Fibroblast of gingiva (primary cell): ENCODE data around the gene GPR25.
"Not testable (repeated sequence)": the region's sequence is repeated elsewhere in the genome, so short reads cannot be mapped to it uniquely, and the experiment has no call there.

ENCODE experiments used
- DNase-seq: peaks from one replicate; pipeline ENCODE4 v3.0.0-alpha.2; 2011; ENCODE audit warnings: low read depth

GPR25 gene

DNA sequence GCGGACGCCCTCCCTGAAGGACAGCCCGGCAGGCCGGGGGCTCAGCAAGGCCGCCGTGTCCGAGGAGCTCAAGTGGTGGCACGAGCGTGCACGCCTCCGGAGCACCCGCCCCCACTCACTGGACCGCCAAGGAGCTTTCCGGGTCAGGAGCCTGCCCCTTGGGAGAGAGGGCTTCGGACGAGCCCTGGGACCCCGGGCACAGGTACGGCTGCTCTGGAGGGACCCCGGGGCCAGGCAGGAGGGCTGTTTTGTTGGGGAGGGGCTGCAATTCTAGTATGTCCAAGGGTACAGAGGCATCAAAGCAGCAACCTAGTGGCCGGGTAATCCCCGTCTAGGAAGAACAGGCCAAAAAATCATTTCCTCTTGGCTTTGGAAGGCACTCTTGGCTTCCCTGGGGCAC lies 39.2 kb downstream of the GPR25 start:
- not testable (repeated sequence) for DNase-seq

GRCh38 chr1:200912737-200913407 lies 40.1 kb downstream of the GPR25 start:
- no peak for DNase-seq

DNA sequence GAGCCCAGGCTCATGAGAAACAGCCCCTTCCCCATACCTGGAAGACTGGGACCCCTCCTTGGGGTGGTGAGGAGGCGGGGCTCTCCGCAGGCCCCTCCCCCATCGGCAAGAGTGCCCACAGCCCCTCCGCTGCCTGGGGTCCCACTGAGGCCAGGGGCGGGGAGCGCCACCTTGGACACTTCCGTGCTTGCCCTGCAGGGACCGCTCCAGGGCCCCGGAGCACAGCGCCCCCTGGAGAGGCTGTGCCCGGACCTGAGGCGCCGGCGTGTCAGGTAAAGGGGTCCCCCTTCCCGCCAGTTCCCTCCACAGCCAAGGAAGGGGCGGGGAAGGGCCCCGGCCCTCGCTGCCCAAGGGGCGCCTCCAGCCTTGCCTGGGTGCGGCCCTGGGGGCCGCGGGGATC lies 43.4 kb downstream of the GPR25 start:
- DNase-seq, result no peak

DNA sequence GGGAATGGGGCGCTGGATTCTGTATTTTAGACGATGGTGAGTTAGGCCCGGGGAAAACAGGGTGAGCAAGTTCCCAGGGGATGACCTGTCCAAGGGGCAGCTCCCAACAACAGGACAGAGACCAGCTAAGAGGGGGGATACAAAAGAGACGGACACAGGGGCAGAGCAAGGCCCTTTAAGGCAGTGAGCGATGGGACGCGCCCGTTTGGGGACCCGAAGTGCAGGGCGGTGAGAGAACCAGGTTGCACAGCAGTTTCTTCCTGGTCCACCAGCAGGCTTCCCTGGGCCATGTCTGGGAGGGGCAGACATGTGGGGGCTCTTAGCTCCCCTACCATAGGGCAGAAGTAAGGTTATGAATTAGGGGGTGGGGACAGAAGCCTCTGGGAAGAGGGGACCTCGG lies 43.9 kb downstream of the GPR25 start:
- DNase-seq, result no peak

GRCh38 chr1:200917291-200917817 lies 44.6 kb downstream of the GPR25 start:
- no peak for DNase-seq

GRCh38 chr1:200918006-200918405 lies 45.2 kb downstream of the GPR25 start:
- DNase-seq, result no peak

DNA sequence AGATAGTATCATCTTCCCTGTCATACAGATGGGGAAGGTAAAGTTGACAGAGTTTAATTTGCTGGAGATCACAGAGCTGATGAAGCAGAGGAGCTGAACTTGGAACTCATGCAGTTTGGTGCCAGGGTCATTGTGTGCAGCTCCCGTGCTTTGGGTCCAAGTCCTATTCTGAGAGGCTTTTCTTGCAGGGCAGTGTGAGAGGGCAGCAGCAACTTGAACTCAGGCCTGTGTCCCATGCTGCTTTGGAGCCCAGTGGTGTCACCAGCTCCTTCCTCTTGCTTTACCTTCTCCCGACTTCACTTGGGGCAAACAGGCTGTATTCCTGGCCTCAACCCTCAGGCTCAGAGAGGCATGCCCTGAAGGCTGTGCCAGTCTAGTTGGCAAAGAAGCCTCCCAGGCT lies 46.6 kb downstream of the GPR25 start:
- DNase-seq, result no peak

DNA sequence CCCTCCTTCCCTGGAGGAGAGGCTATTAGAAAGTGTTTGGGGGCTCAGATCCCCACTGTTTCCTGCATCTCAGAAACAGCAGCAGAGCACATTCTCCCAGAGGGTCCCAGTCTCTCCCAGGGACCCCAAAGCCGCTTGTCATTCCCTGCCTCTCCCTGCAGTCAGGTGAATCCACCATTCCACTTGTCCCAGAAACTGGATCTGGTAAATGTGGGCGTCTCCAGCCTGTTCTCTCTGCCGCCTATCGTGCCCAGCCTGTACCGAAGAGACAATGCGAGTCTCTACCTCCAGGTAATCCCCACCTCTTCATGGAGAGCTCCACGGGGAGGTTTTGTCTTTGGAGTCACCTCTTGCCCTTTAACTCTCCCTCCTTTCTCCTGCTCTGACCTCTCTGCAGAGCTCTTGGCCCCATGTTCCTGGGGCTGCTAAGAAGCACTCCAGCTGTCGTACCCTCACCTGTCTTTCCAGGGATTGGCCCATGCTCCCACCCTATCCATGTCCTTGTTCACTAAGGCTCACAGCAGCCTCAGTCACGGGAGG lies 48.9 kb downstream of the GPR25 start:
- DNase-seq, result no peak

- no peak for DNase-seq
Measured at GRCh38 chr1:200922406-200922805, 49.6 kb downstream of the GPR25 start.

DNA sequence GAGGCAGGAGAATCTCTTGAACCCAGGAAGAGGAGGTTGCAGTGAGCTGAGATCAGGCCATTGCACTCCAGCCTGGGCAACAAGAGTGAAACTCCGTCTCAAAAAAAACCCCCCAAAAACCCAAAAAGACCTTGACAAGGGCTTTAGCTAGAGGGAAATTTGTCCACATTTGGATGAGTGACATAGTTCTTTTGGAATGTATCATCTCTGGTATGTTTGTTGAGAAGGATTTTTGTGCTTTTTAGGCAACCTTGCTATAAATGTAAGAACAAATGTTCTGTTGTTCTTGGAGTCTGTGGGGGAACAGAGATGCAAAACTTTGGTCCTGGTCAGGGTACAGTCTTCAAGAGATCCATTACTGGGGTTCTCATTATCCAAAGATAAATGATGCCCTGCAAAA lies 50.8 kb downstream of the GPR25 start:
- no peak for DNase-seq
